Measurements from ENCODE around the gene DCC. TPM values are rescaled to one million over a fixed set of nuclear protein-coding genes. Genes with fewer than 3 reads are reported as not detected.

The DCC gene
- total and polyA plus RNA-seq, 2 of the 8 experiments (the other 6 are each of a cell fraction or from before 2014, with no cell fraction given): 0.14 to 1.4 TPM

GRCh38 chr18:53165770-53166169 lies 825.8 kb downstream of the DCC start:
- ChIA-PET POLR2A (ENCODE audit: partially characterized antibody) (no interaction called here), CTCF (ENCODE audit: partially characterized antibody) (interaction anchor here (1.2 to 1.3 kb wide), 2 partner anchors 11 to 13 kb away, joined by 3 to 4 read pairs; no protein-coding TSS in a partner anchor)
- H3K23ac ChIP-seq (ENCODE audit: insufficient read length): no peak overlapping the region
- H2BK5ac ChIP-seq (ENCODE audit: low read depth, low read length): no peak overlapping the region
- H3K79me2 ChIP-seq (ENCODE audit: control insufficient read depth in 1 of 2, insufficient read depth in 2 of 2, low read length in 2 of 2): no peaks in the 10 kb centered on the region
- no peak overlapping the region for H3K27ac ChIP-seq (ENCODE audit: low read depth, low read length)
- H3K4me1 ChIP-seq (replicated peaks in 1 of 4; ENCODE audit: control insufficient read depth in 3 of 4, insufficient read depth in 4 of 4, low read length in 3 of 4): no peaks in the 10 kb centered on the region
- H3K18ac ChIP-seq (ENCODE audit: extremely low read depth, low read length): no peak overlapping the region
- FAIRE-seq: no peak
- no peak overlapping the region for H3K14ac ChIP-seq (ENCODE audit: insufficient read length)
- H3K36me3 ChIP-seq (ENCODE audit: control insufficient read depth in 2 of 4, insufficient read depth in 4 of 4, low read length in 3 of 4): no peaks in the 10 kb centered on the region
- H3K4me3 ChIP-seq (ENCODE audit: extremely low read depth in 1 of 4, insufficient read depth in 2 of 4, low read depth in 3 of 4, low read length in 4 of 4): no peak overlapping the region
- H3K79me1 ChIP-seq (ENCODE audit: low read depth, low read length): no peaks in the 10 kb centered on the region
- no peaks in the 10 kb centered on the region for H3K9me3 ChIP-seq (ENCODE audit: insufficient read depth in 2 of 2, low read depth in 1 of 2, low read length in 1 of 2)
- no peak overlapping the region for H3K4ac ChIP-seq (replicated peaks; ENCODE audit: insufficient read length, low read depth, low read length)
- H3K4me2 ChIP-seq (ENCODE audit: insufficient read depth in 1 of 2, low read depth in 2 of 2, low read length in 2 of 2): no peak overlapping the region
- H2AK5ac ChIP-seq (ENCODE audit: low read depth, low read length): no peak overlapping the region
- H3K9ac ChIP-seq (replicated peaks in 1 of 4; ENCODE audit: extremely low read depth in 1 of 4, low read depth in 3 of 4, low read length in 3 of 4): no peak overlapping the region
- H4K20me1 ChIP-seq (replicated peaks in 1 of 2; ENCODE audit: control insufficient read depth in 1 of 2, insufficient read depth in 2 of 2, low read length in 2 of 2): no peaks in the 10 kb centered on the region
- H2BK15ac ChIP-seq (ENCODE audit: low read length): no peak overlapping the region
- no peak overlapping the region for H4K5ac ChIP-seq (ENCODE audit: insufficient read length, low read depth, low read length)
- no peaks in the 10 kb centered on the region for H3K23me2 ChIP-seq (ENCODE audit: low read depth, low read length)
- TF ChIP-seq POLR2AphosphoS5 (IDR thresholded peaks at IDR 0.05; ENCODE audit: low read depth, low read length): no peak
- TF ChIP-seq CREB1 (IDR thresholded peaks at IDR 0.05): no peak
- no peak for TF ChIP-seq ASH2L (IDR thresholded peaks at IDR 0.05; ENCODE audit: low read length)
- H4K8ac ChIP-seq (ENCODE audit: extremely low read depth, insufficient read depth, low read length): no peak overlapping the region
- H2BK20ac ChIP-seq (ENCODE audit: low read length): no peak overlapping the region
- H4K91ac ChIP-seq (replicated peaks; ENCODE audit: insufficient read length, low read length): no peak overlapping the region
- no peak for DNase-seq (ENCODE audit: low read depth in 1 of 2, low spot score in 2 of 2)
- peaks cover 0 to 1% (median 0%) of the 10 kb centered on the region in 4 experiments; a peak in 1 of 7 replicates for H3K27me3 ChIP-seq (replicated peaks in 1 of 4; ENCODE audit: control insufficient read depth in 3 of 4, extremely low read depth in 1 of 4, insufficient read depth in 3 of 4, low read length in 3 of 4)
- H3K56ac ChIP-seq (replicated peaks; ENCODE audit: insufficient read length, low read depth, low read length): no peak overlapping the region
- WGBS, 2 experiments (ENCODE audit: extremely low coverage in 1 of 2, insufficient coverage in 1 of 2, insufficient read length in 1 of 2, insufficient replicate concordance in 2 of 2, low coverage in 1 of 2, low lambda C conversion rate in 2 of 2, missing lambda C conversion rate in 1 of 2): 88% methylated on average over 1 of the region's 1 CpG; no CpG with 5 or more reads in 1 of the 2 experiments
- H2BK12ac ChIP-seq (ENCODE audit: low read depth, low read length): no peak overlapping the region
- H2BK120ac ChIP-seq (replicated peaks; ENCODE audit: low read depth, low read length): no peak overlapping the region
- no peak overlapping the region for H2AFZ ChIP-seq (ENCODE audit: low read length)

Data from H1 (cell line).